ENCODE results near the gene SMPDL3A.

GRCh38 chr6:122789182-122790027 lies at the start of gene SMPDL3A:
- no peak for TF ChIP-seq HDGF (IDR thresholded peaks at IDR 0.05; ENCODE audit: borderline replicate concordance)
- no peak for TF ChIP-seq SP1 (IDR thresholded peaks at IDR 0.05)
- TF ChIP-seq ZNF384 (IDR thresholded peaks at IDR 0.05) = no peak
- no peak for TF ChIP-seq PKNOX1 (IDR thresholded peaks at IDR 0.05)
- no peak for TF ChIP-seq BHLHE40 (IDR thresholded peaks at IDR 0.05; ENCODE audit: borderline replicate concordance)
- no peak for TF ChIP-seq NFRKB (IDR thresholded peaks at IDR 0.05)
- TF ChIP-seq SUZ12 (IDR thresholded peaks at IDR 0.05) = no peak
- peak; percentile 71; the same call in 1 of the 2 replicates for TF ChIP-seq FOXM1 (IDR thresholded peaks at IDR 0.05; ENCODE audit: borderline replicate concordance)
- TF ChIP-seq CTBP1 (IDR thresholded peaks at IDR 0.05; ENCODE audit: borderline replicate concordance) = no peak; the same call in 1 of the 2 replicates

Data from HEK293T (cell line).